ENCODE results near the gene IL17C. TPM values are rescaled to one million over a fixed set of nuclear protein-coding genes. Genes with fewer than 3 reads are reported as not detected.

Gene IL17C
- total and polyA plus RNA-seq, 2 donors (not counting 3 experiments of a cell fraction or from before 2014, with no cell fraction given): 0.17 TPM; not detected in 1

- no peak for DNase-seq (ENCODE audit: low read depth, low spot score)
- FAIRE-seq: no peak
- Histone ChIP-seq H3K4me3 (replicated peaks in 1 of 3; ENCODE audit: insufficient read depth in 1 of 3, low read depth in 1 of 3, low read length in 3 of 3) (no peak overlapping the region), H3K4me2 (ENCODE audit: insufficient read depth, low read length) (no peak overlapping the region), H3K79me2 (ENCODE audit: control insufficient read depth, insufficient read depth, low read length) (peaks cover 4% of the 10 kb centered on the region), H3K9me3 (replicated peaks; ENCODE audit: control insufficient read depth, insufficient read depth, low read length) (no peaks in the 10 kb centered on the region), H3K27ac (ENCODE audit: insufficient read depth, low read depth, low read length) (no peak overlapping the region), H3K9me1 (replicated peaks; ENCODE audit: control insufficient read depth, extremely low read depth, insufficient read depth, low read length) (no peaks in the 10 kb centered on the region), H3K9ac (replicated peaks; ENCODE audit: extremely low read depth, insufficient read depth, low read length) (no peak overlapping the region), H3K27me3 (ENCODE audit: control insufficient read depth in 2 of 2, insufficient read depth in 2 of 2, low read length in 2 of 2) (no peaks in the 10 kb centered on the region), H3K4me1 (ENCODE audit: control insufficient read depth, extremely low read depth, insufficient read depth, low read length) (no peaks in the 10 kb centered on the region), H2AFZ (ENCODE audit: low read depth, low read length) (no peak overlapping the region), H3K36me3 (ENCODE audit: control insufficient read depth in 2 of 2, extremely low read depth in 1 of 2, insufficient read depth in 2 of 2, low read length in 2 of 2) (peaks cover 0 to 29% of the 10 kb centered on the region in 2 experiments), H4K20me1 (replicated peaks; ENCODE audit: control insufficient read depth, extremely low read depth, insufficient read depth, low read length) (no peaks in the 10 kb centered on the region)
- dilution Hi-C loops (cut with MboI; ENCODE audit: extremely low pct_ligation_motif_present, low sequenced_read_pairs): no loop called here
- TF ChIP-seq FOS (IDR thresholded peaks at IDR 0.05; ENCODE audit: borderline replicate concordance, insufficient read depth, low read length) (no peak), MAX (IDR thresholded peaks at IDR 0.05; ENCODE audit: insufficient read depth, insufficient read length) (no peak), POLR2AphosphoS5 (IDR thresholded peaks at IDR 0.05; ENCODE audit: insufficient read depth, low read depth, low read length) (no peak), JUN (IDR thresholded peaks at IDR 0.05; ENCODE audit: borderline replicate concordance, insufficient read depth, insufficient read length, low read depth) (no peak), GATA2 (IDR thresholded peaks at IDR 0.05; ENCODE audit: insufficient read depth, insufficient read length, low read depth, low read length) (no peak), MYC (IDR thresholded peaks at IDR 0.05; ENCODE audit: low read depth, low read length) (no peak), POLR2A (IDR thresholded peaks at IDR 0.05; ENCODE audit: low read depth, low read length) (no peak), CTCF (IDR thresholded peaks at IDR 0.05; ENCODE audit: extremely low read depth in 1 of 2, insufficient read depth in 1 of 2, low read depth in 1 of 2, low read length in 2 of 2) (no peak), EZH2 (IDR thresholded peaks at IDR 0.05; ENCODE audit: borderline replicate concordance, low read depth, low read length, severe bottlenecking) (no peak)
- intact Hi-C loops (cut with micrococcal nuclease): no loop called here
- CTCF ChIA-PET: no interaction called here
- no TSS peak for BruUV-seq (replicated peaks)
- POLR2A ChIA-PET: no interaction called here
Observed at GRCh38 chr16:88614818-88615580, 23.4 kb upstream of the IL17C start.

Measured in endothelial cell of umbilical vein (primary cell).